CD4-positive, alpha-beta T cell treated with Interleukin-17A for 4 hours (primary cell): ENCODE results near the gene CACNA1C.

Source experiments
- DNase-seq: peaks from one replicate; pipeline ENCODE4 v3.0.0-alpha.2; 2020; ENCODE audit warnings: mixed read lengths

CACNA1C gene

GRCh38 chr12:2142068-2142467 lies 89.3 kb downstream of the CACNA1C start:
- DNase-seq: no peak

- DNase-seq: no peak
These were observed 92.2 kb downstream of the CACNA1C start for GRCh38 chr12:2144951-2145350.

DNA sequence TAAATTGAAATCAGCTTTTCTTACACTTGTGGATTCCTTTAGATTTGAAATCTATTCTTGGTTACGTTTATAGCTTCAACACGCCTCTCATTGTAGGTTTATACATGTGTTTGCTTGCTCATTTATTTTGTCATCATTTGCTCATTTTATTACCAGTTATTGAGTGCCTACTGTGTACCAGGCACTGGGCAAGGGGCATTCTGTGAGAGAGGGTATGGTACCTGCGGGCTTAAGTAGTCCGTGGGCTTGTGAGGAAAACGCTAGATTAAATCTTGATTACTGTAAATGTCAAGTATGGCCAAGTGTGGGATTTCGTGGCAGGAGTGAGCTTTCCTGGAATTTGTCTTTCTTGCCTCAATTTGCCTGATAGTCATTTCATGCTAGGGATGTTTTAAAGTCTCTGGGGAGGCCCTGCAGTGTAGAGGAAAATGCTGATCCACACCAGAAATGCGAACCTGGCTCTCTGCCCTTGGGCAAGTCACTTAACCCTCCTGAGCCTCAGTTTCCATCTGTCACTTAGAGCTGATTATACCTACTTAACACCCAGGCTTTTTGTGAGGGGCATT lies 92.7 kb downstream of the CACNA1C start:
- no peak for DNase-seq

DNA sequence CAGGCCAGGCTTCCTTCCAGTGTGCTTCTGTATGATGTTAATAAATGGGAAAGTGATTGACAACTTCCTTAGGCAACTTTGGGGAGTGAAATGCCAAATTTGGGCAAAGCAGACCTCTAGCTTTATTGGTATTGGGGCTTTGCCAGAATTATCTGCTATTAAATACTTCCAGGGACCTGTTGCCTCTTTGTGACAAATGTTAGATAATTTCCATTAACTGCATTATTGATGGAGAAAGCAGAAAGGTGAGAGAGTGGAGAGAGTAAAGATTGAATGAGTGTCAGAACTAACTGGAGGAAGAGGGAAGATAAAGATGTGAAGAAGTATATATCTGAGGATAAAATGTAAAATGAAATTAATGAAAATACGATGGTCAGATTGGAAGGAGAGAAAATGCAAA lies 94.5 kb downstream of the CACNA1C start:
- DNase-seq: no peak

DNA sequence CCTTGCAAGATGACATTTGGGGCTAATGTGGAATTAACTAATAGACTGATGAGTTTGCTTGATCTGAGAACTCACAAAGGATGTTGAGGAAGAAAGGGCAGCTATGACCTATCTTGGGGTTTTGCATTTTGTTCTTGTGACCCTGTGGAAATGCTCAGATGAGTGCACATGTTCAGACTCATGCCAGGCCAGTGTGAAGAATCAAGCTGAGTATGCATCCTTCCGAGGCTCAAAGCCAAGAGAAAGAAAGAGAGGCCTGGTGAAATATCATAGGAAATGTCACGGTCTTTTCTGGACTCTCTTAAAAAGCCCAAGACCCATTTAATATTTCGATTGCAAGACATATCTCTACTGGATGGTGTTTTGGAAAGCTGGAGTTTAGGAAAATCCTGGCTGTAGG lies 96.3 kb downstream of the CACNA1C start:
- no peak for DNase-seq

- no peak for DNase-seq
These were observed 98.0 kb downstream of the CACNA1C start for GRCh38 chr12:2150833-2151232.

DNA sequence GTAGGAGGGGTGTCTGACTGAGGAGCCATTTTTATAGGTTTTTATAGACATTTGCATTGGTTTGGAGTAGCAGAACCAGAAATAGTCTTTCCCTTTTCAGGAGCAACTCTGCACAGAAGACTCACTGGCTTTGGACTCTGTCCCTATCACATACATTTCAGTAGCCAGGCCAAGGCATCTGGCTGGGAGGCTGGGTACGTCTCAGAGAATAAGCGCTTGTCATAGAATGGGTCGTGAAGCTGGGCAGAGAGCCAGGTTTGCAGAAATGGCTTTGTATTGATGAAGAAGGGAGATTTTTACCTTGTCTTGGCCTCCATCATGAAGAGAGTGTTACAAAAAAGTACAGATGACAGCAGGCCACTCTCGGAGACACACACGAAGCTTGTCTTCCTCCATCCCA lies 98.6 kb downstream of the CACNA1C start:
- DNase-seq: no peak

DNA sequence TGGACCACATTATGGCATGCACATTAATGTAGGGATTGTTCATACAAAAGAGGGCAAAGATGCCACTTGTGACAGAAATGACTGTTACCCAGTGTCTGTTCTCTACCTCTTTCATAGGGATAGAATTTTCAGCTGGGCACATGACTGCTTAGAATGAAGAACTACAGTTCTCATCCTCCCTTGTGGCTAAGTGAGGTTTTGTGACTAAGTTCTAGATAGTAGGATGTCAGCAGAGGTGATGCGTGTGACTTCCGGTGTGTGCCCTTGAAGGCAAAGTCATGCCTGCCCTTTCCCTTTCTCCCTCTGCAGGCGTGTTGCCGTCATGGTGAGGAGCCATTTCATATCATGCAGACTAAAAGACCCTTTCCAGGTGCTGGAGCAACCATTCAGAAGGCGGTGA lies 99.3 kb downstream of the CACNA1C start:
- no peak for DNase-seq

DNA sequence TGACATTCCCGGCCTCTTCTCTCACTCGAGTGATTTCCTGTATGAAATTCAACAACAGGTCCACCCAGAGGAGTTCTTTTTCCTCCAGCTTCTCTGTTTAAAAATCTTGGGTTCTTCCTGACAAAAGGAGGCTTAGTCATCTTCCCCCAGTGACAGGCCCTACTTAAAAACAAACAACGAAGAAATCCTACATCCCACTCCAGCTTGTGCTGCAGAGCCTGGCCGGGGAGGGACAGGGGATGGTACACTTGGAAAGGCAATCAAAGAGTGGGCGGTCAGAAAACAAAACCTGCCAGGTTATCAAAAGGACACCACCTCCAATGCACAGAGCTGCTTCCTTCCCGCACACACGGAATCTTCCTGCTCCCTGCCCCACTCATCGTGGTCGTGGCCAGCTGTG lies 101.3 kb downstream of the CACNA1C start:
- DNase-seq: no peak

GRCh38 chr12:2154521-2154920 lies 101.7 kb downstream of the CACNA1C start:
- DNase-seq: no peak

DNA sequence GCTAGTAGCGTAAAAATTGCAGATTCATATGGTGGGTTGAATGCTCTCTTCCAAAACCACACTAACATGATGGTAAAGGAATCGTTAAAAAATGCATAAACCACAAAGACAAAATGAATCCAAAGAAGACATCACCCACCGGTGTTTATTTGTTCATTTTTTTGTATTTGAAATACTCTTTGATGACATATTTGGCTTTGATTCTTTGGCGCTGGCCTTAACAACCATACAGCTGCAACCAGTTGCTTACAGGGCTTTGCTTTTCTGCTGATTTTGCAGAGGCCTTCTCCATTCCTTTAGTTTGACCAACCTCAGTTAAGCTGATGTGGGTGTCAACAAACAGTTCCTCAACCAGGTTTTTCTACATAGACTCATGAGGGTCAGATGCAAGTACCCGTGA lies 103.5 kb downstream of the CACNA1C start:
- no peak for DNase-seq

DNA sequence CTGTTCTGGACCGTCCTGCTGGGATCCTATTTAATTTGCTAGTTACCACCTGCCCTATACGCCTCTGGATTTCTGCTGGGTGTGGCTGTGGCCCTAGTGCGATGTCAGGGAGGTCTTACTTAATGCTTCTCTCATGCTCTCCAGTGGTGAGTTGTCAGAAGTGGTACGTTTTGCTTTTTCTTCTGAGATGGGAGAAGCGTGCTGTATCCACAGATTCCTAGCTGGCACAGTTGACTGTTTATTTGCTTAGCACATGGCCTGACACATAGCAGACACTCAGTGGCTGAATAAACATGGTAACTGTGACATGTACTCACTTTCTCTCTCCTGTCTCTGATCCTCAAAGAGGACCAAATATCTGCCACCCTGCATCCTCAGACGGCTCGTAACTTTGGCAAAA lies 107.3 kb downstream of the CACNA1C start:
- no peak for DNase-seq

GRCh38 chr12:2161473-2161872 lies 108.7 kb downstream of the CACNA1C start:
- DNase-seq: no peak

DNA sequence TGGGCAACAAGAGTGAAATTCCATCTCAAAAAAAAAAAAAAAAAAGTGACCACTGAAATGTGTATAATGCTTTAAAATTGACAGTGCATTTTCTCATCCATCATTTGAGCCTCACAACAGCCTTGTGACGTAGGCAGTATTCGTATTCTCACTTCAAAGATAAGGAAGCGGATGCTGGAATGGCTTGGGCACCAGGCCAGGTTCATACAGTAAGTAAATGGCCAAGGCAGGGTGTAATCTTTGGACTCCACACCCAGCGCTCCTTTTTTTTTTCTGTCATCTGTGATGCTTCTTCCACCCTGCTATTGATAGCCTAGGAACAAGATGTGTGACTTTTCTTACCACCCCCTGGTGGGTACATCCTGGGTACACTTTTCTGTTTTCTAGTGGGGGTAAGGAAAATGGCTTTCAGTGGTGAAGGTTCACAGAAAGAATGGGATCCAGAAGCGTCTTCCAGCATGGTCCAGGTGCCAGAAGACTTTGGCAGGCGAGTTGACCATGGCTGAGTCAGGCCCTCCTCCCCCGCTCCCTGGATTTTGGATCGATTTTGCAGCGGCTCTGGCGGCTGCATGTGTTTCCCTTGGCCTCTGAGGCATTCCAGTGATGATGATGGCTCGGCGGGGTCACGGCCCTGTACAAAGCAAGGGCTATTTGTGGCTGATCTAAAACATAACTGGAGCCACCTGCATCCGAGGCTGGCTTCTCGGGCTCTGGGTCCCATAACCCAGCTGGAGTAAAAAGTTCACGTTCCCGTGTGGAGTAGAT lies 110.6 kb downstream of the CACNA1C start:
- no peak for DNase-seq

- no peak for DNase-seq
These were observed 112.2 kb downstream of the CACNA1C start for GRCh38 chr12:2165021-2165420.

GRCh38 chr12:2165927-2166326 lies 113.1 kb downstream of the CACNA1C start:
- no peak for DNase-seq

- DNase-seq: no peak
These were observed 113.9 kb downstream of the CACNA1C start for GRCh38 chr12:2166696-2167095.

DNA sequence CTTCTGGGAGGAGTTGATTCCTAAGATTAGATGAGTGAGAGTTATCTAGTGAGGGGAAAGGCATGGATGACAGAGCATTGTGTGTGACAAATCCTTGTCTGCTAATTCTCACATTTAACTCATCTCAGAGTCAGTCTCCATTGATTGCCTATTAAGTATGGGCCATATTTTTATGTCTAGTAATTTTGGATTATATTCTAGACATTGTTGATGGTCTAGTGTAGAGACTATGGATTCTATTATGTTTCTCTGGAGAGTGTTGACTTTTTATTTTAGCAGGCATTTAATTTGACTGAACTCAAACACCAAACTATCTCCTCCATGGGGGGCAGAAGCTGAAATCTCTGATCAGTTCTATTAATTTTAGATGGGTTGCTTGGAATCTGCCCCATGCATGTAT lies 114.4 kb downstream of the CACNA1C start:
- no peak for DNase-seq

- no peak for DNase-seq
These were observed 116.0 kb downstream of the CACNA1C start for GRCh38 chr12:2168808-2169207.

DNA sequence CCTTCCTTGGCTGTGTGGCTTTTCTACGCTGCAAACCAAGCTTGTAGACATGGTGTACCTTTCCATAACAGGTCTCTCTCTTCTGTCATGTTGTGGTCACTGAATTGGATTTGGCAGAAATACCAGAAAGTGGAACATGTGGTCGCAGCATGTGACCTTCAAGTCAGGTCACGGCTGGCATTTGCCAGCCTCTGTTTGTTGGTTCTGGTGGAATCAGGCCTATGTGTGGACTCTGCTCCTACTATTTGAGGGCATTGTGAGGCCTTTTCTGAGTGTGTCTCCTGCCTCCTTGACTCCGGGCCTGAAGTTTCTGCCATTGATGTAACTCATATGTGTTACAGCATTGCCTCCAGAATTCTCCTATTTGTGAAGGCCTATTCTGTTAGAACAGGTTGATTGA lies 116.7 kb downstream of the CACNA1C start:
- DNase-seq: no peak

GRCh38 chr12:2169940-2170339 lies 117.2 kb downstream of the CACNA1C start:
- no peak for DNase-seq

DNA sequence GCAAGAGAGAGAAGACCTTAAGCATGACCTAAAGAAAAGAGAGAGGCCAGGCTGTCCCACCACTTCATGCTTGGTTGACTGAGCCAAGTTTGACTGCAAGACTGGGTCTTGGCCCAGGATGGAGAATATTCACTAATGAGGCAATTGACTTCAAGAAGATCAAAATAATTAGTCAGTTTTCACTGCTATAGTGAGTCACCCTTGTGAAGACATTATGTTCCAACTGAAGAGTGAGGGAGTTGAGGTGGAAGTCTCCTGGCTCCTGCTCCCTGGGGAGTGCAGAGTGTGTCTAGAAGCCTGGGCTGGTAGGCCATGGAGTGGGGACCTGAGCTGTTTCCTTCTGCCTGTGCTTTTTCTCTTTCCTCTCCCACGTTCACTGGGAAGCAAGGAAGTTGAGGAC lies 117.6 kb downstream of the CACNA1C start:
- DNase-seq: no peak

GRCh38 chr12:2171672-2172426 lies 119.1 kb downstream of the CACNA1C start:
- no peak for DNase-seq
